Left renal cortex interstitium (tissue), 4 donors: ENCODE results near the gene OSTC. TPM values are rescaled to one million over a fixed set of nuclear protein-coding genes. Genes with fewer than 3 reads are reported as not detected.
"Not testable (repeated sequence)": the region's sequence is repeated elsewhere in the genome, so short reads cannot be mapped to it uniquely, and the experiment has no call there.

Source experiments
- DNase-seq, 4 donors: peaks; one replicate each; pipeline ENCODE4 v3.0.0-alpha.2; 2013; ENCODE audit warnings: low read depth in 4 of 4, low spot score in 2 of 4, missing footprints in 1 of 4
- polyA plus RNA-seq, 4 donors: library from polyadenylated mRNA; unstranded; fragments of 120-200 nt; gene quantifications; one replicate each; pipeline ENCODE4 v1.2.1, GENCODE V29; 2013; ENCODE audit not compliant: insufficient read length in 4 of 4

OSTC gene
- polyA plus RNA-seq, 4 donors, result 206 to 285 (median 256) TPM

GRCh38 chr4:108709722-108710121 lies 59.3 kb downstream of the OSTC start:
- no peak for DNase-seq

DNA sequence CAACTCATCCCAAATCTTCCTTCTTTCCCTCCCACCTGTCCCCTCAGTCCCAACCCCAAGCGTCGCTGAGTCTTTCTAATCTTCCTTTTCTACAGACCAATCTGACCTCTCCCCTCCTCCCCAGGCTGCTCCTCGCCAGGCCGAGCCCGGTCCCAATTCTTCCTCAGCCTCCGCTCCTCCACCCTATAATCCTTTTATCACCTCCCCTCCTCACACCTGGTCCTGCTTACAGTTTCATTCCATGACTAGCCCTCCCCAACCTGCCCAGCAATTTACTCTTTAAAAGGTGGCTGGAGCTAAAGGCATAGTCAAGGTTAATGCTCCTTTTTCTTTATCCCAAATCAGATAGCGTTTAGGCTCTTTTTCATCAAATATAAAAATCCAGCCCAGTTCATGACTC lies 60.2 kb downstream of the OSTC start:
- DNase-seq, result not testable (repeated sequence)

DNA sequence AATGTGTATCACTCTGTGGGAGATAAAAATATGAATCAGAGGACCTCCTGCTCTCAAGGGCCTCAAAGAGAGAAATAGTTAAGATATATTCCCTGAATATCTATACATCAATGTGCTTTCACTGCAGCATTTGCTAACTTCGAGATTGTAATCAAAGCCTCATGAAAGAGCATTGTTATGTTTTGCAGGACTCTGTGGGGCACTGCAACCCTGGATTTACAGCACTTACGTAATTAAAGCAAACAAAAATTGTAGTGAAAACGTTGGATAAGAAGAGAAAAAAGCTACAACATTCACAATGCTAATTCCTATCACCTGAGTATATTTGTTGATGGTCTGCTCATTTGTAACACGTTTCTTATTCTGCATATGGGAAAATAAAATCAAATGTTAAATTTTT lies 64.5 kb downstream of the OSTC start:
- DNase-seq, result no peak

DNA sequence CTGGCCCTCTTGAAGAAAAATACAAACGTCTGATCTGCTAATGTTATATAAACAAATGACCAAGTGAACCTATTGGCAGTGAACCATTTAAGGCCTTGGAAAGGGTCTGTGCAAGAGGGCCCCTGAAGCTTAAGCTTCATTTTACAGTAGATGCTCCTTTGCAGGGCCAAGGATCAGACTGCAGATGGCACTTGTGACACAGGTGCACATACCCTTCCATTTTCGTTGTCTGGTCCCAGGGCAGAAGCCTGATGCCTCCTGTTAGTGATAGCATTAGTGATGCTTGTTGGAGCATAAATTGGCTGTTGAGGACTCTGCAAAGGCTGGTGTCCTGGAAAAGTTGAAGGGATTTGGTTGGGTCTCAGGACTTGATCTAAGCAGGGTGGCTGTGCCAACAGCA lies 65.9 kb downstream of the OSTC start:
- no peak for DNase-seq

DNA sequence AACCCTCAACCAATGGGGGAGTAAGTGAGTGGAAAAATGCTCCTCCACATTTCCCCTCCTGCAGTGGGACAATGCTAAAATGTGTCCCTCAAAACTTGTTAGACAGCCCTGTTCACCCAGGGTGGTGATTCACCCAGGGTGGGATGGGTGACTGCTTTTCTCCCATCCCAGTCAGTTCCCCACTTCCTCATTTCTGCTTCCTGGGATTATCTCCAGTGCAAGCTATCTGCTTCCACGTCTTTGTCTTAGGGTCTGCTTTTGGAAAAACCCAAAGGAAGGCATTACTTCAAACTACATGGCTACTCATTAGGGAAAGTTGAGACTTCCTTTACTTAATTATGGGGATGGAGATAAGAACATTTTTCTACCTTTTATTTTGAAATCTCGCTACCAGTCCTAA lies 67.0 kb downstream of the OSTC start:
- DNase-seq, result no peak

Other genes starting within 250 kb of the OSTC start
- 1,000 to 10,000 TPM; 1,606 to 2,346 (median 2,098) TPM for gene RPL34, start 30.0 kb upstream of the OSTC start, polyA plus RNA-seq
- under 1 TPM in 2 of 4 donors, not detected in 2; 0.25 to 0.27 TPM for gene ETNPPL, start 112.5 kb downstream of the OSTC start, polyA plus RNA-seq